PC-9 (cell line): Measurements from ENCODE around the gene EPHX1. TPM values are rescaled to one million over a fixed set of nuclear protein-coding genes. Genes with fewer than 3 reads are reported as not detected.
"Not testable (repeated sequence)": the region's sequence is repeated elsewhere in the genome, so short reads cannot be mapped to it uniquely, and the experiment has no call there.

Experiments used
- BruUV-seq: library from RNA; stranded (reverse); fragments of 400-500 nt; replicated peaks from 2 replicates; lab custom pipeline; 2021; lab: Mats Ljungman, UMichigan
- CTCF ChIA-PET: fragments of 300-600 bp; sonication (Branson Sonifier 250); formaldehyde crosslinking; loops from one replicate; lab custom pipeline; 2022; ENCODE audit warnings: antibody characterized with exemption; lab: Charles Lee
- POLR2A ChIA-PET: fragments of 300-600 bp; sonication (Branson Sonifier 250); formaldehyde crosslinking; loops from one replicate; lab custom pipeline; 2022; ENCODE audit warnings: antibody characterized with exemption; ENCODE audit not compliant: unreplicated experiment; lab: Charles Lee
- DNase-seq, 2 experiments: peaks; one replicate each; pipeline versions ENCODE4 v3.0.0 to v3.0.0-alpha.2; 2015 to 2022; ENCODE audit warnings: mixed read lengths in 1 of 2
- H2AFZ ChIP-seq: fragments of 200-600 bp; sonication (generic); 2 replicates; pipeline ENCODE4 v1.8.1; 2017; ENCODE audit warnings: antibody characterized with exemption
- H3F3A ChIP-seq: fragments of 200-600 bp; sonication (generic); 2 replicates; pipeline ENCODE4 v1.8.1; 2017; ENCODE audit warnings: antibody characterized with exemption, mild to moderate bottlenecking, low read depth; ENCODE audit not compliant: insufficient read depth
- H3K27ac ChIP-seq: fragments of 200-600 bp; sonication (generic); 2 replicates; pipeline ENCODE4 v1.6.1; 2016; ENCODE audit warnings: mixed run types
- H3K27me3 ChIP-seq: fragments of 200-600 bp; sonication (generic); 2 replicates; pipeline ENCODE4 v1.6.1; 2016; ENCODE audit warnings: low read depth, mixed run types; ENCODE audit not compliant: insufficient read depth
- H3K36me3 ChIP-seq: fragments of 200-600 bp; sonication (generic); 2 replicates; pipeline ENCODE4 v1.6.1; 2016; ENCODE audit warnings: low read depth, mixed run types
- H3K4me1 ChIP-seq: fragments of 200-600 bp; sonication (generic); replicated peaks from 2 replicates; pipeline ENCODE4 v1.6.1; 2016; ENCODE audit warnings: mixed run types; ENCODE audit not compliant: insufficient read depth
- H3K4me2 ChIP-seq: fragments of 200-600 bp; sonication (generic); 2 replicates; pipeline ENCODE4 v1.6.1; 2017; ENCODE audit warnings: mixed run types
- H3K4me3 ChIP-seq: fragments of 200-600 bp; sonication (generic); 2 replicates; pipeline ENCODE4 v1.6.1; 2016; ENCODE audit warnings: mixed run types
- H3K79me2 ChIP-seq: fragments of 200-600 bp; sonication (generic); 2 replicates; pipeline ENCODE4 v1.6.1; 2017; ENCODE audit warnings: low read depth, mixed run types
- H3K9me2 ChIP-seq: fragments of 200-600 bp; sonication (generic); 2 replicates; pipeline ENCODE4 v1.8.1; 2017; ENCODE audit warnings: mild to moderate bottlenecking; ENCODE audit not compliant: insufficient read depth
- H3K9me3 ChIP-seq: fragments of 200-600 bp; sonication (generic); 2 replicates; pipeline ENCODE4 v1.8.1; 2016; ENCODE audit warnings: low read depth; ENCODE audit not compliant: insufficient read depth
- H4K20me1 ChIP-seq: fragments of 200-600 bp; sonication (generic); 2 replicates; pipeline ENCODE4 v1.8.1; 2017; ENCODE audit not compliant: insufficient read depth
- EZH2 ChIP-seq: fragments of 200-600 bp; sonication (generic); IDR thresholded peaks from 2 replicates; pipeline ENCODE4 v1.8.0; 2017; ENCODE audit warnings: antibody characterized with exemption, low read depth
- intact Hi-C: fragments of 100-400 bp; cut with micrococcal nuclease; formaldehyde crosslinking; loops from one replicate; pipeline ENCODE4 v1.10.0; 2022; ENCODE audit not compliant: unreplicated experiment
- total RNA-seq: library from RNA; stranded (reverse); gene quantifications from 2 replicates; pipeline ENCODE4 v1.2.3, GENCODE V29; 2021
- TF ChIP-seq, protein P1 (sequence below): fragments of 200-600 bp; sonication (generic); conservative IDR thresholded peaks from 2 replicates; pipeline ENCODE4 v1.6.1; 2017; ENCODE audit warnings: mixed run types, antibody characterized with exemption, mild to moderate bottlenecking, moderate library complexity

EPHX1 gene
- total RNA-seq, 1 experiment from 2014 or later, result 313 TPM

GRCh38 chr1:225814381-225814780 lies 4.5 kb downstream of the EPHX1 start:
- H3K36me3 ChIP-seq, result peaks cover 35% of the 10 kb centered on the region
- no peaks in the 10 kb centered on the region for H3K27me3 ChIP-seq
- peak overlapping the region; percentile 95 for H3K4me2 ChIP-seq
- H2AFZ ChIP-seq, result no peak overlapping the region
- BruUV-seq, result no TSS peak
- DNase-seq, result no peak
- H3F3A ChIP-seq, result peaks cover 44% of the 10 kb centered on the region
- no peak overlapping the region for H3K4me3 ChIP-seq
- no peaks in the 10 kb centered on the region for H3K9me2 ChIP-seq
- peak overlapping the region; percentile 87 for H3K27ac ChIP-seq
- no peak for TF ChIP-seq EZH2
- no peaks in the 10 kb centered on the region for H3K9me3 ChIP-seq
- H4K20me1 ChIP-seq, result no peaks in the 10 kb centered on the region
- ChIA-PET POLR2A (interaction anchor here (0.9 kb wide), 1 partner anchor 63 kb away, joined by 6 read pairs; no protein-coding TSS in a partner anchor), CTCF (interaction anchor here (0.9 to 1.1 kb wide), 2 partner anchors 37 to 250 kb away, joined by 3 to 4 read pairs; partner anchors contain the start of gene SRP9)
- intact Hi-C loops, result no loop called here
- peaks cover 76% of the 10 kb centered on the region for H3K79me2 ChIP-seq
- H3K4me1 ChIP-seq, result peaks cover 80% of the 10 kb centered on the region

DNA sequence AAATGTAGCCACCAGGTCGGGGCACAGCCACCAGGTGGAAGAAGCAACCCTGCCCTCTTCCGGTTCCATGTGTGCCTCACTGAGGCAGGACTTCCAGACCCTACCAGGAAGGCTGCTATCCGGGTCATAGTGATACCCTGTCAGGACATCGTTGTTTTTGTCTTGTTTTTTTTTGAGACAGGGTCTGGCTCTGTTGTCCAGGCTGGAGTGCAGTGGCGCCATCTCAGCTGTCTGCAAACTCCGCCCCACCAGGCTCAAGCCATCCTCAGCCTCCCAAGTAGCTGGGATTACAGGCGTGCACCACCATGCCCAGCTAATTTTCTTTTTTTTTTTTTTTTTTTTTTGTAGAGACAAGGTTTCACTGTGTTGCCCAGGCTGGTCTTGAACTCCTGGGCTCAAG lies 5.2 kb downstream of the EPHX1 start:
- DNase-seq, H2AFZ ChIP-seq, intact Hi-C loops, BruUV-seq, POLR2A ChIA-PET, H3K27me3 ChIP-seq, H3K9me3 ChIP-seq, H3K9me2 ChIP-seq, H4K20me1 ChIP-seq, H3K4me3 ChIP-seq: not testable (repeated sequence)
- peaks cover 83% of the 10 kb centered on the region for H3K79me2 ChIP-seq
- H3F3A ChIP-seq, result peaks cover 44% of the 10 kb centered on the region
- CTCF ChIA-PET, result interaction anchor here (0.6 to 0.9 kb wide), 2 partner anchors 38 to 338 kb away, joined by 3 to 4 read pairs; partner anchors contain the start of gene SRP9
- H3K4me1 ChIP-seq, result peaks cover 76% of the 10 kb centered on the region
- H3K36me3 ChIP-seq, result peaks cover 42% of the 10 kb centered on the region
- peak overlapping the region; percentile 95; the same call in 1 of the 2 replicates for H3K4me2 ChIP-seq
- H3K27ac ChIP-seq, result peak overlapping the region; percentile 87

DNA sequence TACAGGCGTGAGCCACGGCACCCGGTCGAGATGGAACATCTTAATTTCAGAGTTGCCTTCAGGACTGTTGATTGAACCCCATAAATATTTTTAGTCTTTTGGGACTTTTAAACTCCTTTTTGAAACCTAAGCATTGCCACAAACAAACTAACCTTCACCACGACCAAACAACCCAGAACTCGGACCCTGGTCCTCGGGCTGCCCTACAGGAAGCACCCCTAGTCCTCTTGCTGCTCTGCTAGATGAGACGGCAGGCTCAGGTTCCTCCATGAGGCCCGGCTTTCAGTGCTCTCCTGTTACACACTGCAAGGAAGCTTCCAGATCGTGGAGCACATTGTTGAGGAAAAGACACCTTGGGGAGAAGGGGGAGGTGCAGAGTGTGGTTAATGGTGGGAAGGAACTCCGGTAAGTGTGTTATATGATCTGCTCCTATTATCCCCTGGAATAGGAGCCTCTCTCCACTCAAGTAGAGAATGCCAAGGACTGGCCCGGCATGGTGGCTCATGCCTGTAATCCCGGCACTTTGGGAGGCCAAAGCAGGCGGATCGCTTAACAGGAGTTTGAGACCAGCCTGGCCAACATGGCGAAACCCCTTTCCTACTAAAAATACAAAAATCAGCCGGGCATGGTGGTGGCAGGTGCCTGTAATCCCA lies 5.7 kb downstream of the EPHX1 start:
- Histone ChIP-seq H4K20me1 (no peaks in the 10 kb centered on the region), H3K4me3 (no peak overlapping the region), H3K9me3 (no peaks in the 10 kb centered on the region), H3K36me3 (peaks cover 48% of the 10 kb centered on the region), H3K9me2 (no peaks in the 10 kb centered on the region; the same call in 1 of the 2 replicates), H2AFZ (no peak overlapping the region), H3K79me2 (peaks cover 85% of the 10 kb centered on the region), H3K4me1 (peaks cover 79% of the 10 kb centered on the region), H3K4me2 (no peak overlapping the region), H3K27me3 (no peaks in the 10 kb centered on the region), H3K27ac (peak overlapping the region; percentile 93), H3F3A (peaks cover 44% of the 10 kb centered on the region)
- intact Hi-C loops, result no loop called here
- ChIA-PET POLR2A (no interaction called here), CTCF (no interaction called here)
- TF ChIP-seq, protein P1, sequence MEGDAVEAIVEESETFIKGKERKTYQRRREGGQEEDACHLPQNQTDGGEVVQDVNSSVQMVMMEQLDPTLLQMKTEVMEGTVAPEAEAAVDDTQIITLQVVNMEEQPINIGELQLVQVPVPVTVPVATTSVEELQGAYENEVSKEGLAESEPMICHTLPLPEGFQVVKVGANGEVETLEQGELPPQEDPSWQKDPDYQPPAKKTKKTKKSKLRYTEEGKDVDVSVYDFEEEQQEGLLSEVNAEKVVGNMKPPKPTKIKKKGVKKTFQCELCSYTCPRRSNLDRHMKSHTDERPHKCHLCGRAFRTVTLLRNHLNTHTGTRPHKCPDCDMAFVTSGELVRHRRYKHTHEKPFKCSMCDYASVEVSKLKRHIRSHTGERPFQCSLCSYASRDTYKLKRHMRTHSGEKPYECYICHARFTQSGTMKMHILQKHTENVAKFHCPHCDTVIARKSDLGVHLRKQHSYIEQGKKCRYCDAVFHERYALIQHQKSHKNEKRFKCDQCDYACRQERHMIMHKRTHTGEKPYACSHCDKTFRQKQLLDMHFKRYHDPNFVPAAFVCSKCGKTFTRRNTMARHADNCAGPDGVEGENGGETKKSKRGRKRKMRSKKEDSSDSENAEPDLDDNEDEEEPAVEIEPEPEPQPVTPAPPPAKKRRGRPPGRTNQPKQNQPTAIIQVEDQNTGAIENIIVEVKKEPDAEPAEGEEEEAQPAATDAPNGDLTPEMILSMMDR, result no peak
- TF ChIP-seq EZH2, result no peak
- no peak for DNase-seq
- BruUV-seq, result no TSS peak

DNA sequence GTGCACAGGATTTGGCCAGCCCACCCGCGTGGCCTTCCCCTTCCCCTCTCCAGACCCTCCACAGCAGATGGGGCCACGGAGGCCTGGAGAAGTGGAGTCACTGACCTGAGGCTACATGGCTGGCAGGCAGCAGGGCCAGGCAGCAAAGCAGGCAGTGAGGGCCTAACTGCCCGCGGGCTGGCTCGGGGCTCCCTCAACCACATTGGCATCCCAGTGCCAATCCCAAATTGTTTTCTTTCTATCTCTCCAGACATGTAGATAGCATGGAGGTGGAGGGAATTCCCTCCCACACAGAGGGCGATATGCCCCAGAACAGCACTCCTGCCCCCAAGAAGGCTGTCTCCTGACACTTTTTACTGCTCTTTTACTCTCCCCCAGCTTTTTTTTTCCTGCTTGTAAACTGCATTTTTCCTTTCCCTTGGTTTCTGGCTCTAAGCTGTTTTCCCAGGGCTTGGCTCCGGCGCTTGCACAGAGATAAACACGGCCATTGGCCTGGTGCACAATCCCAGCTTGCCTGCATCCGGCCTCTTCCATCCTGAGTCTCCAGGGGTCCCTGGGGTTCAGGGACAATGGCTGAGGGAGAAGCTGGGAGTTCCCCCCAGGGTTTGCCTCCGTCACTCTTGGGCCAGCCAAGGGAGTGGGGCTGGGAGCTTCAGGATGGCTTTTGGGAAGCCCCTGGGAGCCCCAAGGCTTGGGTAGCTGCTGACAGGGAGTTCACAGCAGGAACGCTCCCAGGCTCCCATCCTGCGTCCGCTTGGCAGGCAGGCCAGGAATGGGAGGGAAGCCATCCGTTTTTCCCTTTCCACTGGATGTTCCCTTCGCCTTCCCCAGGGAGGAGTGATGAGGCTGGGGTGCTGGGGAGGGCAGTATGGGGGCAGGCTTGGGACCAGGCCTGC lies 7.0 kb downstream of the EPHX1 start:
- Histone ChIP-seq H3F3A (peaks cover 40% of the 10 kb centered on the region), H3K36me3 (peaks cover 56% of the 10 kb centered on the region), H3K27ac (peak overlapping the region; percentile 93), H3K4me1 (peaks cover 70% of the 10 kb centered on the region), H3K4me2 (peak overlapping the region; percentile 61), H4K20me1 (no peaks in the 10 kb centered on the region), H2AFZ (no peak overlapping the region), H3K79me2 (peaks cover 79% of the 10 kb centered on the region), H3K9me2 (no peaks in the 10 kb centered on the region; the same call in 1 of the 2 replicates), H3K27me3 (no peaks in the 10 kb centered on the region), H3K4me3 (peak overlapping the region; percentile 16; the same call in 1 of the 2 replicates), H3K9me3 (no peaks in the 10 kb centered on the region)
- POLR2A ChIA-PET, result no interaction called here
- DNase-seq, result no peak
- TSS peak; percentile 86 for BruUV-seq
- TF ChIP-seq, protein P1, result no peak
- no peak for TF ChIP-seq EZH2
- intact Hi-C loops, result no loop called here
- CTCF ChIA-PET, result no interaction called here
